Activated naive CD8-positive, alpha-beta T cell treated with anti-CD3 and anti-CD28 coated beads, Interleukin-2, amount 50 U/mL, for 24 hours (primary cell): Measurements from ENCODE around the gene ANXA8L1.
"Not testable (repeated sequence)": the region's sequence is repeated elsewhere in the genome, so short reads cannot be mapped to it uniquely, and the experiment has no call there.

Experiments
- ATAC-seq: fragments of 150-1000 bp; cut with Tn5 transposase; one replicate; pipeline ENCODE4 v1.10.0; 2021
- DNase-seq: peaks from one replicate; pipeline ENCODE4 v3.0.0; 2021
- H3K27ac Mint-ChIP-seq: one replicate; pipeline ENCODE4 v1.8.0; 2021; ENCODE audit warnings: mild to moderate bottlenecking, mixed read lengths
- H3K27me3 Mint-ChIP-seq: one replicate; pipeline ENCODE4 v1.8.0; 2021; ENCODE audit warnings: mixed read lengths
- H3K36me3 Mint-ChIP-seq: one replicate; pipeline ENCODE4 v1.8.0; 2021; ENCODE audit warnings: low read depth, mixed read lengths
- H3K4me1 Mint-ChIP-seq: one replicate; pipeline ENCODE4 v1.8.0; 2021; ENCODE audit warnings: mixed read lengths
- H3K4me3 Mint-ChIP-seq: one replicate; pipeline ENCODE4 v1.8.0; 2021; ENCODE audit warnings: mild to moderate bottlenecking, moderate library complexity, mixed read lengths
- H3K9me3 Mint-ChIP-seq: one replicate; pipeline ENCODE4 v1.8.0; 2021; ENCODE audit warnings: mixed read lengths

ANXA8L1 gene

GRCh38 chr10:46423550-46423949 lies 48.0 kb downstream of the ANXA8L1 start:
- H3K4me3 Mint-ChIP-seq, H3K27ac Mint-ChIP-seq, ATAC-seq, H3K36me3 Mint-ChIP-seq, DNase-seq, H3K27me3 Mint-ChIP-seq, H3K4me1 Mint-ChIP-seq, H3K9me3 Mint-ChIP-seq: not testable (repeated sequence)

GRCh38 chr10:46440942-46441341 lies 65.4 kb downstream of the ANXA8L1 start:
- not testable (repeated sequence) for H3K9me3 Mint-ChIP-seq, ATAC-seq, H3K27ac Mint-ChIP-seq, DNase-seq, H3K4me3 Mint-ChIP-seq, H3K36me3 Mint-ChIP-seq, H3K27me3 Mint-ChIP-seq, H3K4me1 Mint-ChIP-seq
